CD4-positive, alpha-beta T cell (primary cell): ENCODE data around the gene ELP1. TPM values are rescaled to one million over a fixed set of nuclear protein-coding genes. Genes with fewer than 3 reads are reported as not detected.

ENCODE experiments used
- ATAC-seq: fragments of 200-7000 bp; cut with Tn5 transposase; one replicate; pipeline ENCODE4 v1.10.0; 2022; ENCODE audit warnings: mild to moderate bottlenecking; ENCODE audit not compliant: poor library complexity
- CTCF ChIA-PET: fragments of 350-600 bp; sonication (Branson Sonifier 250); formaldehyde crosslinking; loops from one replicate; lab custom pipeline; 2021; ENCODE audit warnings: antibody characterized with exemption, inconsistent platforms; lab: Charles Lee
- POLR2A ChIA-PET: fragments of 350-600 bp; sonication (Branson Sonifier 250); formaldehyde crosslinking; loops from one replicate; lab custom pipeline; 2021; ENCODE audit warnings: antibody characterized with exemption, inconsistent platforms; lab: Charles Lee
- DNase-seq, 14 experiments: peaks; one replicate each; pipeline ENCODE4 v3.0.0-alpha.2; 2013 to 2020; ENCODE audit warnings: mixed read lengths in 2 of 14
- H3K27ac ChIP-seq, 2 donors: one replicate each; pipeline versions ENCODE4 v1.5.1 to v1.7.0; 2013; ENCODE audit warnings: low read length in 2 of 2, low read depth in 1 of 2, mild to moderate bottlenecking in 1 of 2
- H3K27me3 ChIP-seq, 2 experiments: 1 replicate in 1 of 2; 2 replicates in 1 of 2; pipeline versions ENCODE4 v1.6.1 to v1.7.0; 2013; ENCODE audit warnings: low read length in 2 of 2, control low read depth in 1 of 2, mild to moderate bottlenecking in 1 of 2, moderate library complexity in 1 of 2; ENCODE audit not compliant: insufficient read depth in 2 of 2, control insufficient read depth in 1 of 2
- H3K36me3 ChIP-seq: one replicate; pipeline ENCODE4 v1.6.1; 2013; ENCODE audit warnings: low read length, control low read depth; ENCODE audit not compliant: insufficient read depth
- H3K4me1 ChIP-seq: one replicate; pipeline ENCODE4 v1.6.1; 2013; ENCODE audit warnings: low read length, control low read depth; ENCODE audit not compliant: insufficient read depth
- H3K4me3 ChIP-seq: one replicate; pipeline ENCODE4 v1.5.1; 2013; ENCODE audit warnings: mild to moderate bottlenecking, low read length, moderate library complexity
- H3K9me3 ChIP-seq, 2 experiments: 1 replicate in 1 of 2; 2 replicates in 1 of 2; pipeline versions ENCODE4 v1.6.1 to v1.7.0; 2013; ENCODE audit warnings: low read length in 2 of 2, mild to moderate bottlenecking in 2 of 2, control low read depth in 1 of 2, moderate library complexity in 1 of 2; ENCODE audit not compliant: control insufficient read depth in 1 of 2, insufficient read depth in 1 of 2
- H3K27ac Mint-ChIP-seq: one replicate; pipeline ENCODE4 v1.8.0; 2020; ENCODE audit warnings: mixed read lengths
- H3K27me3 Mint-ChIP-seq: one replicate; pipeline ENCODE4 v1.8.0; 2021; ENCODE audit warnings: mixed read lengths
- H3K36me3 Mint-ChIP-seq: one replicate; pipeline ENCODE4 v1.8.0; 2021; ENCODE audit warnings: low read depth, mixed read lengths
- H3K4me1 Mint-ChIP-seq: one replicate; pipeline ENCODE4 v1.8.0; 2021; ENCODE audit warnings: low read depth, mixed read lengths
- H3K4me3 Mint-ChIP-seq: one replicate; pipeline ENCODE4 v1.8.0; 2020; ENCODE audit warnings: mild to moderate bottlenecking, mixed read lengths
- H3K9me3 Mint-ChIP-seq: one replicate; pipeline ENCODE4 v1.8.0; 2020; ENCODE audit warnings: mixed read lengths
- CTCF ChIP-seq: fragments of 200-600 bp; IDR thresholded peaks from one replicate; pipeline ENCODE4 v1.8.0; 2022; ENCODE audit warnings: antibody characterized with exemption, mild to moderate bottlenecking
- intact Hi-C, 2 experiments: fragments of 100-400 bp; cut with DNase I in 1 of 2; cut with micrococcal nuclease in 1 of 2; formaldehyde crosslinking; loops; one replicate each; pipeline versions ENCODE4 v1.15.1 to v1.9.0; 2023 to 2025; cut with DNase I, micrococcal nuclease
- total RNA-seq, 174 experiments: library from RNA in 2 of 174; stranded (reverse) in 2 of 174; gene quantifications; one replicate each; pipeline ENCODE4 v1.2.3 and lab custom pipeline; 2021 to 2026

Gene ELP1
- total RNA-seq, 2 experiments from 2014 or later: 19.2 to 20.8 TPM

GRCh38 chr9:108937561-108938305 is 3.8 kb upstream of the ELP1 start:
- peaks cover 33% of the 10 kb centered on the region for H3K4me1 Mint-ChIP-seq
- Histone ChIP-seq H3K27me3 (no peaks in the 10 kb centered on the region), H3K27ac (no peak overlapping the region), H3K4me3 (no peak overlapping the region), H3K36me3 (peaks cover 7% of the 10 kb centered on the region), H3K9me3 (no peaks in the 10 kb centered on the region), H3K4me1 (peaks cover 17% of the 10 kb centered on the region)
- H3K9me3 Mint-ChIP-seq: no peaks in the 10 kb centered on the region
- CTCF ChIA-PET: no interaction called here
- no peak overlapping the region for H3K4me3 Mint-ChIP-seq
- H3K27me3 Mint-ChIP-seq: no peaks in the 10 kb centered on the region
- DNase-seq (no peak), ATAC-seq (no peak)
- no peak for TF ChIP-seq CTCF
- H3K27ac Mint-ChIP-seq: no peak overlapping the region
- POLR2A ChIA-PET: no interaction called here
- intact Hi-C loops: loop anchor here in 1 of 2 experiments (10.0 kb wide), 1 partner anchor 1317 kb away; the partner anchor contains the start of gene TXN
- H3K36me3 Mint-ChIP-seq: peaks cover 47% of the 10 kb centered on the region

- peaks cover 53% of the 10 kb centered on the region for H3K4me1 Mint-ChIP-seq
- Histone ChIP-seq H3K9me3 (no peaks in the 10 kb centered on the region), H3K27ac (peak within 1 kb of the TSS; percentile 77 to 93), H3K36me3 (peaks cover 13% of the 10 kb centered on the region), H3K4me1 (peaks cover 23% of the 10 kb centered on the region), H3K27me3 (no peaks in the 10 kb centered on the region), H3K4me3 (peak within 1 kb of the TSS; percentile 97)
- H3K9me3 Mint-ChIP-seq: no peaks in the 10 kb centered on the region
- intact Hi-C loops: loop anchor here (1.0 to 10.0 kb wide), 6 partner anchors 20 to 1320 kb away; partner anchors contain the start of genes CTNNAL1 (in 2 of the 2), EPB41L4B (in 1 of the 2), TMEM245 (in 1 of the 2) and TXN (in 1 of the 2)
- no peaks in the 10 kb centered on the region for H3K27me3 Mint-ChIP-seq
- peak within 1 kb of the TSS; percentile 99 for H3K4me3 Mint-ChIP-seq
- ATAC-seq (peak; percentile 72), DNase-seq (peak in 13 of 14 experiments; percentile 54 to 96 (median 76))
- POLR2A ChIA-PET: interaction anchor here (1.0 to 1.6 kb wide), 5 partner anchors 20 to 185 kb away, joined by 3 to 8 read pairs (median 4); partner anchors contain the start of genes CTNNAL1 and TMEM245
- TF ChIP-seq CTCF: no peak
- H3K27ac Mint-ChIP-seq: peak within 1 kb of the TSS; percentile 95
- H3K36me3 Mint-ChIP-seq: peaks cover 46% of the 10 kb centered on the region
- CTCF ChIA-PET: no interaction called here
Measured at GRCh38 chr9:108934323-108934893, 484 bp upstream of the ELP1 start, which contains the start of gene ABITRAM. TSS of gene ABITRAM (plus strand) at chr9:108934400. CDS start at chr9:108934487, 87 bp downstream.

- Histone ChIP-seq H3K27me3 (no peaks in the 10 kb centered on the region), H3K4me3 (peak overlapping the region; percentile 97), H3K36me3 (peaks cover 21% of the 10 kb centered on the region), H3K27ac (peak overlapping the region; percentile 77 to 93), H3K4me1 (peaks cover 23% of the 10 kb centered on the region), H3K9me3 (no peaks in the 10 kb centered on the region)
- Mint-ChIP-seq H3K27ac (peak overlapping the region; percentile 95), H3K4me3 (peak overlapping the region; percentile 99), H3K27me3 (no peaks in the 10 kb centered on the region), H3K4me1 (peaks cover 57% of the 10 kb centered on the region), H3K36me3 (peaks cover 47% of the 10 kb centered on the region), H3K9me3 (no peaks in the 10 kb centered on the region)
- intact Hi-C loops: loop anchor here (2.0 to 10.0 kb wide), 5 partner anchors 79 to 1322 kb away; partner anchors contain the start of genes TMEM245 (in 2 of the 2), CTNNAL1 (in 1 of the 2), EPB41L4B (in 1 of the 2) and TXN (in 1 of the 2)
- no peak for TF ChIP-seq CTCF
- POLR2A ChIA-PET: interaction anchor here (1.3 to 1.4 kb wide), 2 partner anchors 21 to 186 kb away, joined by 4 to 8 read pairs; partner anchors contain the start of gene TMEM245
- DNase-seq (no peak), ATAC-seq (no peak)
- CTCF ChIA-PET: no interaction called here
Measured at GRCh38 chr9:108933231-108933717, 650 bp downstream of the ELP1 start.
